Chondrocyte (in vitro differentiated cells): ENCODE results near the gene MRPL24. TPM values are rescaled to one million over a fixed set of nuclear protein-coding genes. Genes with fewer than 3 reads are reported as not detected.

ENCODE experiments used
- DNase-seq: peaks from one replicate; pipeline ENCODE4 v3.0.0; 2021; ENCODE audit warnings: mixed read lengths, low spot score
- H3K27ac Mint-ChIP-seq: one replicate; pipeline ENCODE4 v1.8.0; 2021; ENCODE audit warnings: mild to moderate bottlenecking, moderate library complexity, mixed read lengths; ENCODE audit not compliant: unreplicated experiment
- H3K27me3 Mint-ChIP-seq: 2 replicates; pipeline ENCODE4 v1.8.0; 2021; ENCODE audit warnings: low read depth, mixed read lengths
- H3K36me3 Mint-ChIP-seq: 2 replicates; pipeline ENCODE4 v1.8.0; 2021; ENCODE audit warnings: low read depth, mixed read lengths
- H3K4me1 Mint-ChIP-seq: 2 replicates; pipeline ENCODE4 v1.8.0; 2021; ENCODE audit warnings: low read depth, mild to moderate bottlenecking, mixed read lengths
- H3K4me3 Mint-ChIP-seq: one replicate; pipeline ENCODE4 v1.8.0; 2021; ENCODE audit warnings: mild to moderate bottlenecking, moderate library complexity, mixed read lengths; ENCODE audit not compliant: unreplicated experiment
- H3K9me3 Mint-ChIP-seq: 2 replicates; pipeline ENCODE4 v1.8.0; 2021; ENCODE audit warnings: low read depth, mixed read lengths
- CTCF ChIP-seq: fragments of 200-600 bp; sonication (generic); IDR thresholded peaks from 2 replicates; pipeline ENCODE4 v1.5.0; 2021; ENCODE audit warnings: antibody characterized with exemption, mild to moderate bottlenecking, moderate library complexity
- total RNA-seq: library from RNA; stranded (reverse); gene quantifications from 3 replicates; pipeline ENCODE4 v1.2.1, GENCODE V29; 2021

MRPL24 gene
- total RNA-seq, 1 donor from 2014 or later = 40.3 TPM

DNA sequence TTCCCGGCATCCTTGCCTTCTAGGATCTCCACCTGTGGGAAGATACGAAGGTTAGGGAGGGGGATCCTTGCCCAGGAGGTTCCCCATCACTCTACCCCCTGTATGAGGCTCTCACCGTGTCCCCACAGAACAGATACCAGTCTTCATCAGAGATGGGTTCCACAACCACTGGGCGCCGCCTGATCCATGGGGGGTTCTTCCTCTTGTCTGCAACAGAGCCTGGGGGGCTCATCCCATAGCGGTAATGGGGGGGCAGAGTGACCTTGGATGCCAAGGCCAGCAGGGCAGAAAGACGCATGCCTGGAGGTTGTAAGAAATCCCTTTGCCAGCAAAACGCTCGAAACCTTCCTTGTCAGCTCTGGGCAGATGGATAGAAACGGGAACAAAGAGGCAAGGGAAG, 2.5 kb downstream of the MRPL24 start:
- Mint-ChIP-seq H3K9me3 (no peaks in the 10 kb centered on the region), H3K27me3 (no peaks in the 10 kb centered on the region), H3K36me3 (peaks cover 3% of the 10 kb centered on the region), H3K4me3 (no peak overlapping the region), H3K27ac (no peak overlapping the region), H3K4me1 (peaks cover 22% of the 10 kb centered on the region)
- no peak for DNase-seq
- no peak for TF ChIP-seq CTCF

GRCh38 chr1:156733989-156734584, 6.8 kb downstream of the MRPL24 start:
- H3K9me3 Mint-ChIP-seq = no peaks in the 10 kb centered on the region
- H3K4me3 Mint-ChIP-seq = no peak overlapping the region
- TF ChIP-seq CTCF = no peak
- no peaks in the 10 kb centered on the region for H3K27me3 Mint-ChIP-seq
- DNase-seq = no peak
- no peaks in the 10 kb centered on the region for H3K36me3 Mint-ChIP-seq
- H3K27ac Mint-ChIP-seq = no peak overlapping the region
- H3K4me1 Mint-ChIP-seq = peaks cover 10% of the 10 kb centered on the region

GRCh38 chr1:156728599-156729462, 12.1 kb downstream of the MRPL24 start, which contains the start of gene ISG20L2:
Gene ISG20L2, minus strand, starts transcription at chr1:156728766. Its CDS starts 1,114 bp downstream, at chr1:156727652.
- Mint-ChIP-seq H3K27ac (peak within 1 kb of the TSS; percentile 96), H3K9me3 (no peaks in the 10 kb centered on the region), H3K36me3 (peaks cover 8% of the 10 kb centered on the region), H3K4me3 (no peak within 1 kb of the TSS), H3K27me3 (no peaks in the 10 kb centered on the region), H3K4me1 (peaks cover 15% of the 10 kb centered on the region)
- no peak for TF ChIP-seq CTCF
- DNase-seq = peak; percentile 99

DNA sequence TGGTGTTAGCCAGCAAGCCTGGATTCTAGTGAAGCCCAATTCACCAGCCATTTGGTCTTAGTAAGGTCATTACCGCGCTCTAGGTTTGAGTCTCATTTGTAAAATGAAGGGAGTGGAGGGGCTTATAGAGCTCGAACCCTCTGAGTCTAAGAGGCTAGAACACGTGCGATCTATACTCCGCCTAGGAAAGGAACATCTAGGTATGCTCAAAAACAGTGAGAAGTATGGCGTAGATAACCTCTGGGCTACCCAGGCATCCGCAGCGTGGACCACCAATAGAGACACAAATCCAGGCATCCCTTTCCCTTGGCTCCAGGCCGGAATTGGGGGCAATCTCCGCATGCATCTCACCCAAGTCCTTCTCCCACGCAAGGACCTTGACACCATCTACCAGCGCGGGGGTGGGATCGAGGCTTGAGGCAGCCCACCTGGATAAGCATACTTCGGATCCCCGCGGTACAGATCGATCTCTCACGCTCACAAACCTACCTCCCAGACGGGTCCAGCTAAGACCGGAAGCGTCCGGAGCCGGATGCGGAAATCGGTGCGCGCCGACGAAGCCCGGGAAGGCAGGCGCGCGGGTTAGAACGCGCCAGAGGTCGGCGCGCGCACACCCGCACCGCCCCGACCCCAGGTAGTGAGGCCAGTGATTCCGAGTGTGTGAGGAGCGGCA, 12.8 kb downstream of the MRPL24 start, which contains the start of gene METTL25B:
Gene METTL25B (plus strand): TSS at position 544 of the 673 bp plus-strand sequence. CDS start 636 bp downstream, outside the sequence.
- Mint-ChIP-seq H3K9me3 (no peaks in the 10 kb centered on the region), H3K4me1 (peaks cover 15% of the 10 kb centered on the region), H3K27me3 (no peaks in the 10 kb centered on the region), H3K4me3 (no peak within 1 kb of the TSS), H3K36me3 (peaks cover 14% of the 10 kb centered on the region), H3K27ac (peak within 1 kb of the TSS; percentile 96)
- no peak for TF ChIP-seq CTCF
- no peak for DNase-seq

GRCh38 chr1:156727492-156727891, 13.4 kb downstream of the MRPL24 start:
- Mint-ChIP-seq H3K36me3 (peaks cover 16% of the 10 kb centered on the region), H3K27me3 (no peaks in the 10 kb centered on the region), H3K27ac (peak overlapping the region; percentile 96), H3K9me3 (no peaks in the 10 kb centered on the region), H3K4me1 (peaks cover 15% of the 10 kb centered on the region), H3K4me3 (no peak overlapping the region)
- no peak for TF ChIP-seq CTCF
- no peak for DNase-seq
